CD4-positive, alpha-beta T cell treated with Interferon alpha-2 for 1 hour (primary cell): ENCODE data around the gene ERCC5.

Experiments used
- DNase-seq, 2 donors: peaks; one replicate each; pipeline ENCODE4 v3.0.0-alpha.2; 2020 to 2022

ERCC5 gene

DNA sequence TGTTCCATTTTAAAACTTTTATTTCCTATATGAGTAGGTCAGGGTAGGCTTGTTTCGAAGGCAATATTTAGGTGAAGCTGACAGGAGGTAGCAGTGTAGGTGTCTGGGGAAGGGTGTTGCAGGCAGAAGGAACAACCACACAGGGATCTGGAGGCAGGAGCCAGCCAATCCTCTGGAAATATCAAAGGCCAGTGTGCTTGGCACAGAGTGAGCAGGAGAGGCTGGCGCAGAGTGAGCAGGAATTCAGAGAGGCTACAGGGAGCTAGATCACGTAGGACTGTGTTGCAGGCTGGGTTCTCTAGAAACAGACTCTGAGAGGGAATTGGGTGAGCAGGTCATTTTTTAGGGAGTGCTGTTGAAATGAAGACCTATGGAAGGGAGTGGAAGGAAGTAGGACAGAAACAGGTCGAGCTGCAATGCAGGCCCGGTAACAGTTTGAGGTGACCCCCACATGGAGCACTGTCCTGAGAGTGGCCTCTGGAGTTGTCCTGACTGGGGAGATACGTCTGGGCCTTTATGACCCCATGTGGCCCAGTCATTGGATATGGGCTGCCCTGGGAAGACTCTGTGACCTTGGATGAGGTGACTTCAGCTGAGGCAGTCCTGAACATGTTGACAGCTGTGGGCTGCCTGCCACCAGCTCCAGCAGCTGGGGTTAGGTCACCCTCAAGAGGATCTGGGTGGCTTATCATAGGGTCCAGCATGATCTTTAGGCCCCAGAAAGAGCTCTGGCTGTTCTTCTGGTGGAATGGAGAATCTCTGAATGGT, 51.7 kb downstream of the ERCC5 start:
- no peak for DNase-seq

DNA sequence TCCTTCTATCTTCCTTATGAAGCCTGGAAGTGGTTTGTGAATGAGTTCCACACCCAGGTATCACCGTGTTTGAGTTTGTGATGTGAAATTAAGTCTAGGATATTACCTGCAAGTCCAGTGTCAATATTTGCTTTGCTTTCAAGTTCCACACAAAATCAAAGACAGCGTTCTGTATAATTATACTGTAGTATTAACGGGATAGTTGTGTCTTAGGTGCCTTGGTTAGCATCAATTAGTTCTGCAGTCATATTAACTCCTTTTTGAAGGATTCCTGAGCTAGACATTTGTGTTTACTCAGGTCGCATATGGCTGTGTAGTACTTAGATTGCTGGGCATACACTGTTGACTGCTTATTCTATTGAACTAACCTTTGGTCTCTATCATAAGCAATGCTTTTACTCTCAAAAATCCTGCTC, 54.4 kb downstream of the ERCC5 start:
- DNase-seq: no peak

DNA sequence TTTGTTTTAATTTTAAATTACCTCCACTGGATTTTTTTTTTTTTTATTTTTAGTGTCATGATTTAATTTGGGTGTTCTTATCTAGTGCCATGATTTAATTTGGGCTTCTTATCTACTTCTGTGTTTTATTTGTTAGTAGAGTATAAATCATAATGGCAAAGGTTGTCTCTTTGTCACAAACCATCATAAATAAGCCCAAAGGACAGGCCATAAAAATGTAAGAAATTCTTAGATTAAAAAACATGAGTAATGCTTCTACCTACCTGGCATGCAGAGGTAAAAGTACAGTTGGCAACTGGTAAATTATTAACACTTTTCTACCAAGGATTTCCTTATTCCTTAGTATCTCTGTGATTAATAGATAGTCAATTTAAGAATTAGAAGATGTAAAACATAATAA, 55.2 kb downstream of the ERCC5 start:
- no peak for DNase-seq

DNA sequence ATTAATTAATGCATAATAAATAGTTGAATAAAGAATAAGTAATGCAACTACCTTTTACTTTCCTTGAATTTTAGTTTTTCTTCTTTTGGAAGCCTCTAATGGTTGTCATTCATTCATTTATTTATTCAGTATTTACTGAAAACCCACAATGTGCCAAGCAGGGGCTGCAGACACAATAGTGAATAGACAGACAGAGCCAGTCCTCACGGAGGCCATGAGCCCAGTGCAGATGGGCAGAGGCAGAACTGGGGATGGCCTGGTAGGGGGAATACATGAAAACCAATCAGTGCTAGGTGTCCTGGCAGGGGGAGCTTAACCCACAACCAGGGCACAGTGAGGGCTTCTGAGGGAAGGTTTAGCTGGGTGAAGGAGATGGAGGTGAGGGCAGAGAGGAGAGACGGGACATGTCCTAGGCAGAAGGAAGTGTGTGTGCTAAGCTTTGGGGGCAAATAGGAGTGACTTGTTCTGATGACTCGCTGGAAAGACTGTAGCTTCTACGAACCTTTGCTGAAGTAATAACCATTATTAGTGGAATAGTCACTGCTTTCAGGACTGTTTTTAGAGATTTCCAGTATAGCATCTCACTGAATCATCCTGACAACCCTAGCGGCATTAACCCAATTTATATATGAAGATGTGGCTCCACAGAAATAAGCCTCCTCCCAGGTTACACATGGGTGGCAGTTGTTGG, 55.9 kb downstream of the ERCC5 start:
- no peak for DNase-seq

DNA sequence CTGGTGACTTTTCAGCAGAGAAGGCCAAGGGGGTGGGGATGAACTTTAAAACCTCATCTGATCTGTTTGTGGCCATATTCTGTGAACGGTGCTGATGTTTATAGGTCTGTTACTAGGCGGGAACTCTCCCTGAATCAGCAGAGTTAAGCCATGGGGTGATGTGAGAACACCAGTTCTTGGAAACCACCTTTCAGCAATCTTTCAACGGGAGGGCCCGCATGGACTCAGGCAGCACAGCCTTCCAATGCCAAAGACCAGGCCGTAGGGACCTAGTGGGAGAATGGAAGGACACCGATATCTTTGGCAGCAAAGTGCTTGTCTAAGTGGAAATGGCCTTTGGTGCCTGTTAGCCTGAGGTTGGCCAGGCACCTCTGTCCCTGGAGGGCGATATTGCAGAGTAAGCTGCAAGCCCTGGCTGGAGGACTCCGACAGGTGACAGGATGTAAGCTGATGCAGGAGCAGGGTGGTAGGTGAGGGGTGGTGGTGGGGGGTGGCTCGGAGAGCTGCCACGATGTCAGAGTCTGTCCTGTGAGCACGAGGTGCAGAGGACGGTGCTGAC, 57.0 kb downstream of the ERCC5 start:
- no peak for DNase-seq

DNA sequence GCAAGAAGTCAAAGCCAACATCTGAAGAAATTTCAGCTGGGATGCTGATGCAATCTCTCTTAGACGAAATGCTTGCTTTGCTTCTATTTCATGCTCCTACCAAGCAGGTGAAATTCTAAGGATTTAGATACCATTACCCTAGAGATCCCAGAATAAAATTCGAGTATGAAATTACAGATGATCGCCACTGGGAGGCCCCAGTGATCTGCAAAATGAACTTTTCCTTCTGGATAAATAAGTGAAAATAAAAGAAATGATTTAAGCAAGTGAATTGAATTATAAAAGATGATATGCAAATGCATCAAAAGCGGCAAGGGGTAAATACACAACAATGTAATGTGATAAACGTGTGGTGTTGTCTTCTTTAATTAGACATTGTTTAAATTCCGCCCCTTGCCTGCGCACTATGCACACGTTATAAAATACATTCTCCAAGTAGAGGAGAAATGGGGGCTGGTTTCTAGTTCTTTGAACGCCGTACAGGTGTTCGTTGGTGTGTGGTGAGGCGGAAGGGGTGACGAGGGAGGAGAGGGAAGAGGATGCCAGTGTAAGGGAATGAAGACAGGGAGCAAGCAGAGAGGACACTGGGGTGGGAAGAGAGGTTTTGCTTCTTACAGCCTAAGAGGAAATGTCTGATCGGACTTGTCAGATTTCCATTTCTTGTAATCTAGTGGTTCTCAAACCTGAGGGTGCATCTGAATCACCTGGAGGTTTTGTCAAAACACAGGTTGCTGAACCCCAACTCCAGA, 58.0 kb downstream of the ERCC5 start:
- DNase-seq: no peak

DNA sequence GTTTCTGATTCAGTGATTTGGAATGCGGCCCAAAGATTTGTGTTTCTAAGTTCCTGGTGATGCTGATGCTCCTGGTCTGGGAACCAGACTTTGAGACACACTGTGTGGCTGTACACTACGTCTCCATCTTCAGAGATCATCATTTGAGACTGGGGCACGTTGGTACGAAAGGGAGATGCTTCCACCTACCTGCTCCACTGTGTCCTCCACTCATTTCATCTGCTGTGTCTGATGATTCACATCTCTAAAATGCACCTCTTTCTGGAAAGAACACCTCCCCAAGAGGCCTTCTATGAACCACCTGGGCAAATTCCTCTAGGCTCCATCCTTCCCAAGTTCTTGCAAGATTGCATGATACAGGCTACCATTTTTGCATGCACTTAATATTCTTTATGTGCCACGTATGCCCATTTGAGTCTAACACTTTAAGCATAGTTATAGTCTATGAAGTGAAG, 58.6 kb downstream of the ERCC5 start:
- no peak for DNase-seq

DNA sequence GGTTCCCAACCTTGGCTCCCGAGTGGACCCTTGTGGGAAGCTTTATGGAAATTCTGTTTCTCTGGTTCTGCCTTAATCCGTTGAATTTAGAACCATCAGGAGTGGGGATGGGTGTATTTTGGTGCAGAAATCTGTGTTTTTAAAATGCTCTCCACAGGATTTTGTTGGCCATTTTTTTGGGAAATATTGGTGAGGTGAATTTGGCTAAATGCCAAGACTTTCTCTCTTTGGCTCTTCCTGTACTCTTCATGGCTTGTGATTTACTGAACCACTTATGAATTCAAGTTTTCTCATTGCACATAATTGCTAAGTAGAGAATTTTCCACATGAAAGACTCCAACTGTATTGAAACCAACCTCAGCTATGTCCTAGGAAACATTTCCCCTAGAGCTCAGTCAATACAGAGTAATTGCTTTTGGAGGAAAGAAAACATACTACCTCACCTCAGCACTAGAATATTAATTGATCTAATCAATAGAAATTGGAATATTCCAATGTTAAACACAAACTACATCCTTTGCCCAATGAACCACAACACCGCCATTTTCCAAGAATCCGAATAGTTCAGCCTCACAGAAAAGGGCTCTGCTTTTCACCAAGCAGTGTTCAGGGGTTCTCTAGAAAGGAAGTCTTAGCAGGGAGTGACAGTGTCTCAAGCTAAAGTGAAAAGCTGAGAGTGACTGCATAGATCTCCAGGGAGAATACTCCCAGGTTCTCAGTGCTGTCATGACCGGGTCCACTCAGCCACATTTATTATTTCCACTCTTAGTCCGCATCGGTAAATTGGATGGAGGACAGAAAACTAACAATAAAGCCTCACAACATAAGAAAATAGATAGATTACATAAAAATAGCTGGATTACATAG, 60.3 kb downstream of the ERCC5 start:
- no peak for DNase-seq

DNA sequence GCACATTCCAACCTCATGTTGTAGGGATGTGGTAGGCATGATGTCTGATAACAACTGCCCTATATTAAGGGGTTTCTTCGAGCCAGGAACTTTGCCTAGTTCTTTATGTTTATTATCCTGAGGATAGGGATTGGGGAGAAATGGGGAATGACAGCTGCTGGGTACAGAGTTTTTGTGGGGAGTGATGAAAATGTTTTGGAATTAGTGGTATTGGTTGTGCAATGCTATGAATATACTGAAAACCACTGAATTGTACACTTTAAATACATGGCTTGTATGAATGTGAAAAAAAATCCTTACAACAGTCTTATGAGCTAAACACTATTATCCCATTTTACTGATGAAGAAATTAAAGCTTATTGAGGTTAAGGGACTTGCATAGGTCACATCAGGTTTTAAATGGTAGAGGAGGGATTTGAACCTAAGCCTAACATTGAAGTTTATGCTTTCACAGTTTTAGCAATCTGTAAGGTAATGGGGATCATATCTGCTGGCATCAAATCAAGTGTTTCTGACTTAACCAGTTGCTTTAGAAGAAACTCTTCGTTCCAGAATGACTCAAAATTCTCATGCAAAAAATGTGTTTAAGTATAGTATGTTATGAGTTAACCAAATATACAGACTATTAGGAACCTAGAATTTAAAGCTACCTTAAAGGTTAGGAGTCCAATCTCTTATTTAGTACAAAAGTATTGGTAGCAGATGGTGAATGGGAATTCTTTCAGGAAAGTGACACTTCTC, 61.4 kb downstream of the ERCC5 start:
- no peak for DNase-seq

DNA sequence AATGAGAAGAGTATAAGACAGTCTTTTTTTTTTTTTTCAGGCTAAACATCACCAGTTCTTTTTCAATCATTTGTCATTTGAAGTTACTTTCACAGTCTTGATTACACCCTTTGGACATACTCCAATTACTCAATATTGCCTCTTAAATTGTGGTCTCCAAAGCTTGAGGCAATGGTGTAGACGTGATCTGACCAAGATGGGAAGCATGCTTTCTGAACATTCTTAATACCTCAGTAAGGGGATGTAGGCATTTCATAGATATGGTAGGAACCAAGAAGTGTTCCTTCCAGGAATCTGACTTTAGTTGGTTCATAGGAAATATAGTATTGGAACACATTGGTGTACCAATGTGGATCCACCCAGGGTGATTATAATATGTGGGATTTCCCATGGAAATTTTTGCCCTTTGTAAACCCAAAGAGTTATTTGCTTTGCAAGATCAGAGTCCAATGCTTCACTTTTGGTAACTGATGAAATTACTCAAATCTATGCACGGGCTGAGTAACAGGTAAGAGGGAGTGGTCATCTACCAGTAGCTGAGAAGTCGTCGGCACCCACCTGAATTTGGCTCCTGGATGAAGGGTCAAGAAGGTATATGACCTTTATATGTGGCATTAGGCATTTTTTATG, 62.2 kb downstream of the ERCC5 start:
- no peak for DNase-seq

DNA sequence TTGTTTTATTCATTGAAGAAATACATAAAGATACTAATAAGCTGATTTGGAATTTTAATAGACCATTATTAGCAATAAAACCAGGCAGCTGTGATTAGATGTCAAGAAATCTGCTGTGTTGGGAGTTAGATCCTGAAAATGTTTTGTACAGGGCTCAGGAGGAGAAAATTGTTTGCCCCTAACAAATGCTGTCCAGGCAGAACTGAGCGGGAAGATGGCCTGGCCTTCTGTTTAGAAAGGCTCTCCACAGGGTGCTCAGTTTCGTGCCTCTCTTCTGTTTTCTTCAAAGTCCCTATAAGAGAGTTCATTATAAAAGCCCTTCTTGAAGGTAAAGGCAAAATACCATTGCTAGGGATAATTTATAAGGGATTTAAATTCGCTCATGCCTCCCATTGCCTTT, 64.1 kb downstream of the ERCC5 start:
- DNase-seq: no peak

DNA sequence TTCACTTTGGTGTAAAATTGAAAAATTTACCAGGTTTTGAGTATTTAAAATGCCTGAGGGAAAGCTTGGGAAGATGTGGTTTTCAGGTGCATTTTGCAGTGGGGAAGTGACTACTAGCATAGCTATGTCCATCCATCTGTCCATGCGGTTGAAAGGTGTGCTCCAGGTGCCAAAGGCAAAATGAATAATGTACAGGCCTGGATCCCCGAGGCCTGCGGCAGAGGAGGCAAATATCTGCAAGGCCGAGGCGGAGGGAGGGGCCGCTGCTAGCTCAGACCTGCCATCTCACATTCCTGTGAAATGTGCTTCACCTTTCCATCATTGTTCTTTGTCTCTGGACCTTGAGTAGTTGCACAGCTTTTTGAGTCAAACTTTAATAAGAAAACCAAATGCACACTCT, 65.5 kb downstream of the ERCC5 start:
- no peak for DNase-seq

DNA sequence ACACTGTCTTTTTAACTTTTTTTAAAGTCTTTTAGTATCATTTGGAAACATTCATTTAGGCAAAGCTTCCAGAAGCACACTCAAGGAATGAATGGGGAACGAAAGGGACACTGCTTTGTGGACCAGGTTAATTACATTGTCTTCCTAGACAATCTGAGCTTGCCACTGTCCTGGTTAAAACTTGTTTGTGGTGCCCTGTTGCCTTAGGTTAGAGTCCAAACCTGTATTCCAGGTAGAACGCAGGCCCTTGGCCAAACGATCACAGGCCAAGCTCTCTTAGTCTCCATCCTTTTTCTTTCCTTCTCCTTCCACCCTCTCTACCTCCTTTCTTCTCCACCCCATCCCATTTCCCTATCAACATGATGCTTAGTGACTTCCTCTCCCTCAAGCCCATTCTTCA, 66.8 kb downstream of the ERCC5 start:
- no peak for DNase-seq

DNA sequence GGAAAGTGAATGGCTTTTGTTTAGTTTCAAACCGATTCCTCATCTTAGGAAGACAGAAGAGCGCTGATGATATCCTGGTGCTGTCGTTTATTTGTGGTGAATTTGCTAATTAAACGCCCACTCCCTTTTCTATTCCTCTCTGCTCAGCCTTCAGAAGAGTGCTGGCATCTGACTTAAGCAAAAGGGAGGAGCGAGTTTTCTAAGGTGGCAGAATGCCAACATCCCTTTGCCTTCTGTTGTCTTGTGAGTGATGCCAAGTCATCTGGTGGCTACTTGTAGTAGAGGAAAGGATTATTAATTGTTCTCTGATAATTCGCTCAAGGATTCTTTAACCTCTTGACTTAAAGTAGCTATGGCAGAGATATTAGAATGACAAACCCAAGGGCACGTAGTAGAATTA, 68.1 kb downstream of the ERCC5 start:
- DNase-seq: no peak

DNA sequence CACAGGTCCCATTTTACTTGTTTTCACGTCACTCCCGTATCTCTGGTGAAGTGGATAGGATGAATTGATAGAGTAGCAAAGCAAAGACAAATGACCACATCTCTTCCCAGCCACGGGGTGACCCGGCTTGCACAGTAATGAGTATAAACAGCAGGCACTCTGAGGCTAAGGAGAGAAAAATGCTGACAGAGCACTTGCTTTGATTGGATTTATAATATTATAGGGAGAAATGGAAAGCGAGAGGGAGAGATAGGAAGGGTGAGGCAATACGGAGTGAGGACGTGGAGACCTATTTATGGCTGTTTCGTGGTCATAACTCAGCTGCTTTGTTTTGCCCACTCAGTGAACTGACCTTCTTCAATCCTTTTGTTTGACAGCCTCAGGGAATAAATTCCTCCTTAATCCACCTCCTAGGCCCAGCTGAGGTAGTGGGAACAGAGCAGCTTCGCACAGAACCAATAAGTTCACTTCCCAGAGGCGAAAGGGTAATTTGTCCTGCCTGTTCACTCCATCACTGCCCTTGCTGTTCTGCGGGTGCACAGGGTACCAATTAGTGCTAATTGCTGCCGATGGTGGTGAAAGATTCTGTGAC, 68.6 kb downstream of the ERCC5 start:
- no peak for DNase-seq

DNA sequence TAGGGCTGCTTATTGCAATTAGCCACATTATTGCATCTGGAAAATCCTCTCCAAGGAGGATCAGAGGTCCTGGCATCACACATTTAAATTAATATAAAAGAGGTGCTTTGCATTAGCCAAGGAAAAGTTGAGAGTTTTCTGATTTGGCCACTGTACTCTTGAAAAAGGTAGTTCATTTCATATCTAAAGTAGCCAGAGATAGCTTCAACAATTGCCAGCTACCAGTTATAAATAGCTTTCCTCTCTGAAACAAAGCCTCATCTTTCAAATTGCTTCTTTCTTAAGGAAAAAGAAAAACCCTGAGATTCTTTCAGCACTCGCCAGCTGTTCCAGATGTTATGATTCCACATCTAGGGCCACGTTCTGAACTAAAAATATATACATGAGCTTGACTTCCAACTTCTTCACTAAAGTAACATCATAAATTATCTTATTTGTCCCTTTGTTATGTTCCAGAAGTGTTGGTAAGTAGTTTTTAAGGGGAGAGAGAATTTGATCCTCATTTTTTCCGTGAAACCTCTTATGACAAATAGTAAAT, 69.6 kb downstream of the ERCC5 start:
- DNase-seq: no peak

DNA sequence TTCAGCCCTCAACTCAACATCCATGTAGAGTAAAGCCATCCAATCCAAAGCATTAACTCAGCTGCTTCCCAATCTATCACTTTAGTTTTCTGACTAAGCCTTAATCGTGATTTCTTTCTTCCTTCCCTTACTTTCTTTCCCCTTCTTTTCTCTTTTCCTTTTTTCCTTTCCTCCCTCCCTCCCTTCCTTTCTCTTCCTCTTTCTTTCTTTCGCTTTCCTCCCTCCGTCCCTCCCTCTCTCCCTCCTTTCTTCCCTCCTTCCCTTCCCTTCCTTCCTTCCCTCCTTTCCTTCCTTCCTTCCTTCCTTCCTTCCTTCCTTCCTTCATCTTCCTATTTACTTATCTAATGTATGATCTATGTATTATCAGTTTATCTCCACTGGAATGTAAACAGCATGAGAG, 71.2 kb downstream of the ERCC5 start:
- no peak for DNase-seq

DNA sequence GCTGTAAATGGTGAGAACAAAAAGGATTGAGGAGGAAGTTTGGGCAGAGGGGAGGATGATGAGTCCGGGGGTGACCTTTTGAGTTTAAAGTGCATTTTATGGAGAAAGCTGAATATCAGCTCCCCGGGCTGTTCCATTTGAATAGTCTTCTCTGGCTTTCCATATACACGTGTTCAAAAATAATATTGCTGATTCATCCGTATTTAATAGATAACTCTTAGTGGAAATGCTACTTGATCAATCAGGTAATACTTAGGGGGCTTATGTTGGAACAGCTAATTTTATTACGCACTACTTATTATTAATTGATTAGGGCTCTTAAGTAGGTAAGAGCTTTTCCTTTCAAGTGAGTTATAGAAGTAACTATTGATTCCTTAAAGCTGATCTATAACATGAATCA, 76.4 kb downstream of the ERCC5 start:
- DNase-seq: no peak
